Neural progenitor cell (in vitro differentiated cells): ENCODE results near the gene FKBP9.
"Not testable (repeated sequence)": the region's sequence is repeated elsewhere in the genome, so short reads cannot be mapped to it uniquely, and the experiment has no call there.

Experiments
- EZH2phosphoT487 ChIP-seq: fragments of 200-600 bp; sonication (generic); IDR thresholded peaks from 2 replicates; pipeline ENCODE4 v1.6.1; 2017; ENCODE audit warnings: antibody characterized with exemption
- TF ChIP-seq, protein P1 (sequence below): fragments of 200-600 bp; sonication (generic); IDR thresholded peaks from 2 replicates; pipeline ENCODE4 v1.5.1; 2017; ENCODE audit warnings: antibody characterized with exemption, mild to moderate bottlenecking

- TF ChIP-seq, protein P1, sequence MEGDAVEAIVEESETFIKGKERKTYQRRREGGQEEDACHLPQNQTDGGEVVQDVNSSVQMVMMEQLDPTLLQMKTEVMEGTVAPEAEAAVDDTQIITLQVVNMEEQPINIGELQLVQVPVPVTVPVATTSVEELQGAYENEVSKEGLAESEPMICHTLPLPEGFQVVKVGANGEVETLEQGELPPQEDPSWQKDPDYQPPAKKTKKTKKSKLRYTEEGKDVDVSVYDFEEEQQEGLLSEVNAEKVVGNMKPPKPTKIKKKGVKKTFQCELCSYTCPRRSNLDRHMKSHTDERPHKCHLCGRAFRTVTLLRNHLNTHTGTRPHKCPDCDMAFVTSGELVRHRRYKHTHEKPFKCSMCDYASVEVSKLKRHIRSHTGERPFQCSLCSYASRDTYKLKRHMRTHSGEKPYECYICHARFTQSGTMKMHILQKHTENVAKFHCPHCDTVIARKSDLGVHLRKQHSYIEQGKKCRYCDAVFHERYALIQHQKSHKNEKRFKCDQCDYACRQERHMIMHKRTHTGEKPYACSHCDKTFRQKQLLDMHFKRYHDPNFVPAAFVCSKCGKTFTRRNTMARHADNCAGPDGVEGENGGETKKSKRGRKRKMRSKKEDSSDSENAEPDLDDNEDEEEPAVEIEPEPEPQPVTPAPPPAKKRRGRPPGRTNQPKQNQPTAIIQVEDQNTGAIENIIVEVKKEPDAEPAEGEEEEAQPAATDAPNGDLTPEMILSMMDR = not testable (repeated sequence)
- not testable (repeated sequence) for TF ChIP-seq EZH2phosphoT487
Measured at GRCh38 chr7:32966489-32967267, 9.4 kb downstream of the FKBP9 start.
